ENCODE data around the gene GRB2.

Gene GRB2

DNA sequence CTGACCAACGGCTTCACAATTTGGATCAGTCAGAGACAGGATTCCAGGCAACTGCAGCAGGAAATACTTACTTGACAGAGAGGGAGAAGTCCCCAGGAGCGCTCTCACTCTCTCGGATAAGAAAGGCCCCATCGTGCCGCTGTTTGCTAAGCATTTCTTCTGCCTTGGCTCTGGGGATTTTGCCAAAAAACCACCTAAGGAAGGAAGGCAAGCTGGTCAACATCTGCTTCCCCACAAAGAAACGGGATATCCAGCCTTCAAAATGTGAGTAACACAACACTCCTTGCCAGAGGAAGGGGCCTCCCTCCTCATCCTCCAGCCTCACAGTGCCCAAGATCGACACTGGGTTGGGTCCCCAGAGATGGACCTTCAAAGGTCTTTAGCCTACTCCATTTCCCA lies 79.7 kb downstream of the GRB2 start:
- H3K4me3 ChIP-seq (ENCODE audit: insufficient read length, low read depth): no peak overlapping the region
- H3K4me1 ChIP-seq (ENCODE audit: insufficient read depth, insufficient read length): peaks cover 6% of the 10 kb centered on the region
- no peaks in the 10 kb centered on the region for H3K9me3 ChIP-seq (ENCODE audit: insufficient read depth, low read length)
- no peaks in the 10 kb centered on the region for H3K27me3 ChIP-seq (ENCODE audit: insufficient read depth, insufficient read length)
- H3K36me3 ChIP-seq (ENCODE audit: insufficient read depth, insufficient read length, low read length): peaks cover 39% of the 10 kb centered on the region
- H3K9ac ChIP-seq (ENCODE audit: insufficient read length, low read depth): no peak overlapping the region
- TF ChIP-seq YY1 (IDR thresholded peaks at IDR 0.05; ENCODE audit: insufficient read depth, insufficient read length) (no peak), SUZ12 (IDR thresholded peaks at IDR 0.05; ENCODE audit: extremely low read depth, insufficient read depth, insufficient read length) (no peak), ZNF274 (IDR thresholded peaks at IDR 0.05; ENCODE audit: low read depth, low read length) (no peak)
- DNase-seq (ENCODE audit: low read depth, low spot score): no peak

DNA sequence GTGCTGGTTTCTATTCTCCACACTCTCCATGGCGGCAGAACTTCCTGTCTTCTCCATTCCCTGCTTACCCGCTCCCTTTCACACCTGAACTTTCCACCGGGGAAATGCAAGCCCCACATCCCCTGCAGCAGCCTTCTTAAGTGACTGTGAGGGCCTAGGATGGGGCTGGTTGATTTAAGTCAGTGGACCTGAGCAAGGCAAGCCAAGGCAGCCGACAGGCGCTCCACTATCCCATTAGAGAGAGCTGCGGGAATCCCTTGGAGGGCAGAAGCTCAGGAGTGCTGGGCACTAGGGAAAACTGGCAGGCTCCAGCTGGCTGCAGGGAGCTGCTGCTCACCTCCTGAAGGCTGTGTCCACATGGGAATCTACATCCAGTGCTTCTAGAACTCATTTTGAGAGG lies 80.1 kb downstream of the GRB2 start:
- H3K36me3 ChIP-seq (ENCODE audit: insufficient read depth, insufficient read length, low read length): peaks cover 38% of the 10 kb centered on the region
- no peak for DNase-seq (ENCODE audit: low read depth, low spot score)
- TF ChIP-seq SUZ12 (IDR thresholded peaks at IDR 0.05; ENCODE audit: extremely low read depth, insufficient read depth, insufficient read length) (no peak), ZNF274 (IDR thresholded peaks at IDR 0.05; ENCODE audit: low read depth, low read length) (no peak), YY1 (IDR thresholded peaks at IDR 0.05; ENCODE audit: insufficient read depth, insufficient read length) (no peak)
- H3K9me3 ChIP-seq (ENCODE audit: insufficient read depth, low read length): no peaks in the 10 kb centered on the region
- no peaks in the 10 kb centered on the region for H3K27me3 ChIP-seq (ENCODE audit: insufficient read depth, insufficient read length)
- peaks cover 6% of the 10 kb centered on the region for H3K4me1 ChIP-seq (ENCODE audit: insufficient read depth, insufficient read length)
- no peak overlapping the region for H3K4me3 ChIP-seq (ENCODE audit: insufficient read length, low read depth)
- no peak overlapping the region for H3K9ac ChIP-seq (ENCODE audit: insufficient read length, low read depth)

DNA sequence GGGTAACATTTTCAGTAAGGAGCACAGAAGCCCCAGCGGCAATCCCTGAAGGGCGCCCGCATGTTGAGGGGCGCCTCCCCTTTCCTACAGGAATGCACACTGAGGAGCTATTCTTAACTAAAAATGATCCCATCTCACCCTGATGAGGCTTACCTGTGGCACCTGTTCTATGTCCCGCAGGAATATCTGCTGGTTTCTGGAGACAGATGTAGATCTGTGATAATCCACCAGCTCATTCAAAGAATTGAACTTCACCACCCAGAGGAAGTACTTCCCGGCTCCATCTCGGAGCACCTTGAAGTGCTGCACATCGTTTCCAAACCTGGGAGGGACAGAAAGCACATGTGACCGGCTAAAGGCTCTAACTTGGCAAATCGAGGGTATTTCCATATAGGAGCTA lies 84.0 kb downstream of the GRB2 start:
- no peaks in the 10 kb centered on the region for H3K9me3 ChIP-seq (ENCODE audit: insufficient read depth, low read length)
- peaks cover 11% of the 10 kb centered on the region for H3K4me1 ChIP-seq (ENCODE audit: insufficient read depth, insufficient read length)
- no peak overlapping the region for H3K4me3 ChIP-seq (ENCODE audit: insufficient read length, low read depth)
- no peak for DNase-seq (ENCODE audit: low read depth, low spot score)
- H3K36me3 ChIP-seq (ENCODE audit: insufficient read depth, insufficient read length, low read length): peaks cover 56% of the 10 kb centered on the region
- no peak for TF ChIP-seq SUZ12 (IDR thresholded peaks at IDR 0.05; ENCODE audit: extremely low read depth, insufficient read depth, insufficient read length)
- no peak for TF ChIP-seq ZNF274 (IDR thresholded peaks at IDR 0.05; ENCODE audit: low read depth, low read length)
- TF ChIP-seq YY1 (IDR thresholded peaks at IDR 0.05; ENCODE audit: insufficient read depth, insufficient read length): no peak
- H3K27me3 ChIP-seq (ENCODE audit: insufficient read depth, insufficient read length): no peaks in the 10 kb centered on the region
- no peak overlapping the region for H3K9ac ChIP-seq (ENCODE audit: insufficient read length, low read depth)

DNA sequence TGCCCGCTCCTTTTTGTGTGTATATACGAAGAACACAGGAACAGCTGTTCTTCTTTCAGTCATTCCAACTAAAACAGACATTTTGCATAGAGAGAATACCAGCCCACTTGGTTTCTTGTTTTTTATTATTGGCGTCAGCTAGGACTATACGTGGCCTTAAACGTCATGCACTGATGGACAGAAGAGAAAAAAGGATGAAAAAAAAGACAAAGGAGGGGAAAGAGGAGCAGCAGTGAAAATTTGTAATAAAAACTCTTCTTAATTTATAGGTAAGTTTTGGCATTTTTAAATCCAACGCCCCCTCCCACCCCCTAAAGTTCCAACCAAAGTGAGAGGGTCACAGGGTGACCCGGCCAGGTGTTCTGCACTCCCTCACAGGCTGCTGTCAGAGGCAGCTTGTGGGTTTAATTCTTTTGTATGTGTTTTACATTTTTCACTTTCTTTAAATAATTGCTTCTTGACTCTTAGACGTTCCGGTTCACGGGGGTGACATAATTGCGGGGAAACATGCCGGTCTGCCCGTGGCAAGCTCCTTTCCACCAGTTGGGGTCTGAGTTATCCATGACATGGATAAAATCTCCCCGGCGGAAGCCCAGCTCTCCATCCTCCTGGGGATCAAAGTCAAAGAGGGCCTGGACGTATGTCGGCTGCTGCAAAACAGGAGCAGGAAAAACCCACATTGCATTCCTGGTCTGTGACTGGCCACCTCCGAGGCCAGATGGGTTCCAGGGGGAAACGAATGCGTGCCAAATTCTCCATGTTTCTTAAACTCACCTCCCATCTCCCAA lies 85.4 kb downstream of the GRB2 start:
- DNase-seq (ENCODE audit: low read depth, low spot score): no peak
- Histone ChIP-seq H3K36me3 (ENCODE audit: insufficient read depth, insufficient read length, low read length) (peaks cover 51% of the 10 kb centered on the region), H3K4me1 (ENCODE audit: insufficient read depth, insufficient read length) (peaks cover 10% of the 10 kb centered on the region), H3K4me3 (ENCODE audit: insufficient read length, low read depth) (no peak overlapping the region), H3K27me3 (ENCODE audit: insufficient read depth, insufficient read length) (no peaks in the 10 kb centered on the region), H3K9ac (ENCODE audit: insufficient read length, low read depth) (no peak overlapping the region), H3K9me3 (ENCODE audit: insufficient read depth, low read length) (no peaks in the 10 kb centered on the region)
- TF ChIP-seq SUZ12 (IDR thresholded peaks at IDR 0.05; ENCODE audit: extremely low read depth, insufficient read depth, insufficient read length) (no peak), YY1 (IDR thresholded peaks at IDR 0.05; ENCODE audit: insufficient read depth, insufficient read length) (no peak), ZNF274 (IDR thresholded peaks at IDR 0.05; ENCODE audit: low read depth, low read length) (no peak)

DNA sequence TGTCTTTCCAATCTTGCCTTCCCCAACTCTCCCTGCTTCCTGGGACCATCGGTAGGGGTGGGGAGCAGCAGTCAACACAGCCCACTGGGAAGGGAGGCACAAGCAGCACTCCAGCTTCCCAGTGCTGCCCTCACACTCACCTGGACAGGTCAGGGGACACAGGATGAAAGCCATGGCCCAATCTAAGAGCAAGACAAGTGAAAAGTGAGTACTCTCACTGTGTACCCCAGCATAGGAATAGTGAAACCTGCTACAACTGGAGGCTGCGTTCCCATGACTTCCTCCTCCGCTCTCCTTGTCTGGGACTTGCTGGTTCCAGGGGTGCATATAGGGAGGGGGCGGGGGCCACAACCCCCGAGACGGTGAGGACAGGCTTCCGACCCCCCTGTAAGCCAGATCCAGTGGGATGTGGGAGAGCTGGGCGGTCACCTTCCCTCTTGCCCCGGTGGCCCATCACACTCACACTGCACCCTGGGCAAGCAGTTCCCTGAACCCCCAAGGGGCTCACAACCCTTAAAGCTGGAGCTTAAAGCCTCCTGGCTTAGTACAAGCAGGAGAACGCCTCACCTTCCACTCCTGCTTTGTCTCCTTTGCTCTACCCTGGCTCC lies 86.8 kb downstream of the GRB2 start:
- Histone ChIP-seq H3K9me3 (ENCODE audit: insufficient read depth, low read length) (no peaks in the 10 kb centered on the region), H3K9ac (ENCODE audit: insufficient read length, low read depth) (peak overlapping the region; percentile 46), H3K27me3 (ENCODE audit: insufficient read depth, insufficient read length) (no peaks in the 10 kb centered on the region), H3K36me3 (ENCODE audit: insufficient read depth, insufficient read length, low read length) (peaks cover 46% of the 10 kb centered on the region), H3K4me1 (ENCODE audit: insufficient read depth, insufficient read length) (peaks cover 16% of the 10 kb centered on the region), H3K4me3 (ENCODE audit: insufficient read length, low read depth) (no peak overlapping the region)
- TF ChIP-seq ZNF274 (IDR thresholded peaks at IDR 0.05; ENCODE audit: low read depth, low read length): no peak
- no peak for TF ChIP-seq YY1 (IDR thresholded peaks at IDR 0.05; ENCODE audit: insufficient read depth, insufficient read length)
- TF ChIP-seq SUZ12 (IDR thresholded peaks at IDR 0.05; ENCODE audit: extremely low read depth, insufficient read depth, insufficient read length): no peak
- DNase-seq (ENCODE audit: low read depth, low spot score): no peak

DNA sequence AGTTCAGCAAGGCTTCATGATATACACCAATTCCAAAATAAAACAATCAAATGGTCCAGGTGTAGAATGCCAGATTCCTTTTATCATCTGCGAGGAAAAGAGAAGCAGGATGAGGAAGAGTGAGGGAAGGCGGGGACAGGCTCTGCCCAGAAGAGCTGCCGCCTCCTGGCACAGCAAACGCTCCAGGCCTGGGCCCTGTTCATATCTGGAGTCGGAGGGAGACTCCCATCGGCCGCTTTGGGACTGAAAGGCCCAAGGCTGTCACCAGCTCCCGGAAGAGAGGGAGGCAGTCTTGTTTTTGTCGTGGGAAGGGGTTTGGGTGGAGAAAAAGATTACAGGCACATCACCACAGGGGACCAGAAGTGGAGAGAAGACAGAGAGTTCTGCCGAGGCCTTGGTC lies 87.3 kb downstream of the GRB2 start:
- Histone ChIP-seq H3K36me3 (ENCODE audit: insufficient read depth, insufficient read length, low read length) (peaks cover 43% of the 10 kb centered on the region), H3K4me3 (ENCODE audit: insufficient read length, low read depth) (no peak overlapping the region), H3K9me3 (ENCODE audit: insufficient read depth, low read length) (no peaks in the 10 kb centered on the region), H3K4me1 (ENCODE audit: insufficient read depth, insufficient read length) (peaks cover 17% of the 10 kb centered on the region), H3K27me3 (ENCODE audit: insufficient read depth, insufficient read length) (no peaks in the 10 kb centered on the region), H3K9ac (ENCODE audit: insufficient read length, low read depth) (no peak overlapping the region)
- DNase-seq (ENCODE audit: low read depth, low spot score): no peak
- TF ChIP-seq SUZ12 (IDR thresholded peaks at IDR 0.05; ENCODE audit: extremely low read depth, insufficient read depth, insufficient read length) (no peak), ZNF274 (IDR thresholded peaks at IDR 0.05; ENCODE audit: low read depth, low read length) (no peak), YY1 (IDR thresholded peaks at IDR 0.05; ENCODE audit: insufficient read depth, insufficient read length) (no peak)

DNA sequence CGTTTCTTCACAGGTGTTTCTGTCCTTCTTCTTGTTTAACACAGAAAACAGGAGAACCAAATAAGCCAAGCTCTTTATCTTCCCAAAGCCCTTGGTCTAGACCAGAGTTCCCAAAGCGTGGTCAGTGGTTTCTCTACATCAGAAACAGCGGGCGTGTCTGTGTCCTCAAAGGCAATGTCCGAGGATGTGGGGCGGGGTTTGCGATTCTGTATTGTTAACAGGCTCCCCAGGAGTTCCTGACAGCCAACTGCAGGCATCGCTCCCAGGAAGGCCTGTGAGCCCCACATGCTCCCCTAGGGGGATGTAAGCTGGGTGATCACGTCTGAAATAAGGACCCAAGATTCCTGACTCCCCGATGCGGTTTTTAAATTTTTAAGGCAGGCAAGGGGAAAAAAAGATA lies 87.8 kb downstream of the GRB2 start:
- peaks cover 17% of the 10 kb centered on the region for H3K4me1 ChIP-seq (ENCODE audit: insufficient read depth, insufficient read length)

More for the DNA sequence above, 87.8 kb downstream of the GRB2 start:
- H3K36me3 ChIP-seq (ENCODE audit: insufficient read depth, insufficient read length, low read length): peaks cover 41% of the 10 kb centered on the region
- no peak overlapping the region for H3K4me3 ChIP-seq (ENCODE audit: insufficient read length, low read depth)
- no peak for DNase-seq (ENCODE audit: low read depth, low spot score)
- TF ChIP-seq ZNF274 (IDR thresholded peaks at IDR 0.05; ENCODE audit: low read depth, low read length) (no peak), YY1 (IDR thresholded peaks at IDR 0.05; ENCODE audit: insufficient read depth, insufficient read length) (no peak), SUZ12 (IDR thresholded peaks at IDR 0.05; ENCODE audit: extremely low read depth, insufficient read depth, insufficient read length) (no peak)
- no peak overlapping the region for H3K9ac ChIP-seq (ENCODE audit: insufficient read length, low read depth)
- no peaks in the 10 kb centered on the region for H3K27me3 ChIP-seq (ENCODE audit: insufficient read depth, insufficient read length)
- no peaks in the 10 kb centered on the region for H3K9me3 ChIP-seq (ENCODE audit: insufficient read depth, low read length)
